Parietal lobe (tissue), 1 donor: ENCODE results near the gene FAM227A. TPM values are rescaled to one million over a fixed set of nuclear protein-coding genes. Genes with fewer than 3 reads are reported as not detected.

Experiments used
- total RNA-seq: library from RNA; depleted of rRNA; stranded (reverse); fragments of >200 nt; gene quantifications from one replicate; pipeline ENCODE4 v1.2.3, GENCODE V29; 2014

The FAM227A gene
- total RNA-seq, result 17.2 TPM

GRCh38 chr22:38656256-38657044 lies at the start of gene FAM227A, which contains the start of gene CBY1:
Gene FAM227A, minus strand, starts transcription at chr22:38656392. Its CDS starts 6,224 bp downstream, at chr22:38650168.
Gene CBY1, plus strand, starts transcription at chr22:38656638. Its CDS starts 11,417 bp downstream, at chr22:38668055.

GRCh38 chr22:38705235-38706100 lies 49.3 kb upstream of the FAM227A start, which contains the start of gene GTPBP1:
Gene GTPBP1, plus strand, starts transcription at chr22:38705944. Its CDS starts 12 bp downstream, at chr22:38705956.

GRCh38 chr22:38700789-38701628 lies 44.8 kb upstream of the FAM227A start, which contains the start of gene JOSD1:
Gene JOSD1, minus strand, starts transcription at chr22:38700943. Its CDS starts 956 bp downstream, at chr22:38699987.

GRCh38 chr22:38681582-38682335 lies 25.6 kb upstream of the FAM227A start, which contains the start of gene TOMM22:
Gene TOMM22, plus strand, starts transcription at chr22:38681957. Its CDS starts 22 bp downstream, at chr22:38681979.

GRCh38 chr22:38569972-38570778 lies 86.0 kb downstream of the FAM227A start, which contains the start of gene DMC1:
Gene DMC1, minus strand, starts transcription at chr22:38570183. Its CDS starts 1,927 bp downstream, at chr22:38568256.

Other genes with a start within 250 kb of the FAM227A start
- 7.8 TPM for gene KCNJ4, start 201.2 kb downstream of the FAM227A start, total RNA-seq
- 0.31 TPM for gene KDELR3, start 188.3 kb downstream of the FAM227A start, total RNA-seq
- gene DDX17, start 150.1 kb downstream of the FAM227A start, total RNA-seq, result 802 TPM
- 4.1 TPM for gene DMC1, start 86.2 kb downstream of the FAM227A start, total RNA-seq
- 17.2 TPM for gene CBY1, start 246 bp upstream of the FAM227A start, total RNA-seq
- 34.4 TPM for gene TOMM22, start 25.6 kb upstream of the FAM227A start, total RNA-seq
- 63.9 TPM for gene JOSD1, start 44.6 kb upstream of the FAM227A start, total RNA-seq
- gene GTPBP1, start 49.6 kb upstream of the FAM227A start, total RNA-seq, result 63.2 TPM
- gene SUN2, start 99.6 kb upstream of the FAM227A start, total RNA-seq, result 128 TPM
- 17.5 TPM for gene DNAL4, start 137.8 kb upstream of the FAM227A start, total RNA-seq
- gene NPTXR, start 187.6 kb upstream of the FAM227A start, total RNA-seq, result 24.4 TPM
- gene CBX6, start 215.8 kb upstream of the FAM227A start, total RNA-seq, result 37.9 TPM